GM18858 (cell line): ENCODE measurements around the gene DNAJC10.

Source experiments
- ATAC-seq: cut with Tn5 transposase; IDR thresholded peaks from one replicate; pipeline ENCODE4 v1.9.1; 2021; ENCODE audit not compliant: unreplicated experiment

Gene DNAJC10

DNA sequence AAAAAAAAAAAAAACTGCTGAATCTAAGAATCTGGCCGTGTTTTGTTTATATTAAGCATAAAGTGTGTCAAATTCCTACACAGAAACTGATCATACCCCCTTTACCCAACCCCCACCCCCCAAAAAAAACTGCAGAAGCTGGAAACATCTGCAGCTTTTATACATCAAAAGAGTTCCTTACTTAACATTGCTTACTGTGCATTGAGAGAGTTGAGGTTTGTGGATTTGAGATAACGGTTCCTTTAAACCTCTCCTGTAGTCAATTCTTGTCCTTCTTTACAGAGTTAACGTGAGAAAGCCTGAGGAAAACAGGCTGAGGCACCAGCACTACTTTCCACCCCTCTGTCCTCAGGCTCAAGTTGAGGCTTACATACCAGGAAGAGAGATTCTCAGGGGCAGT, 115.9 kb downstream of the DNAJC10 start:
- ATAC-seq: no peak

DNA sequence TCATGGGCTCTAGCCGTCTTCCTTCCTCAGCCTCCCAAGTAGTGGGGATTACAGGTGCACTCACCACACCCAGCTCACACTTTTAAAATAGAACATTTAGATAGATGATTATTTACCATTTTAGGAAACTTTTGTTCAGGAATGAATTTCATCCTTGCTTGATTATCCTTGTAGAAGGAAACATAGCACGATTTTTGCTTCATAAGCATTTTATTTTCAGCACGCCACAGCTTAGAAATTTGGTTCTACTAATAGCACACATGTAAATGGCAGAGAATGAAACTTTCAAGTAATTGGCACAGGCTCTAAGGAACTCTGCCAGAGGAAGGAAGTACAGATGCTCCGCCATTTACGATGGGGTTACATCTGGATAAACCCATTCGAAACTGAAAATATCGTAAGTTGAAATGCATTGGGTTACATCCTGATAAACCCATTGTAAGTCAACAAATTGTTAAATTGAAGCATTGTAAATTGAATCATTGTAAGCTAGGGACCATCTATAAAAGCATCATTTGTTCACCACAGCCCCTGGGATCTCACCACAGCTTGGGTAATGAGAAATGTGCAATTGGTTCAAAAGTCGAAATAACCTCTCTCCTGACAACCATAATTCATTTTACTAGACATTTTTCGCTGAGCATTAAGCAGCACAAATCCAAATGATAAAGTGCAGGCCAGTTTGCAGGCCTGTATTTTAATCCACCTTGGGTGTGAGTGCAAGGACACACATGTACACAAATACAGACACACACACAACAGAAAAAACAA, 117.2 kb downstream of the DNAJC10 start:
- no peak for ATAC-seq

DNA sequence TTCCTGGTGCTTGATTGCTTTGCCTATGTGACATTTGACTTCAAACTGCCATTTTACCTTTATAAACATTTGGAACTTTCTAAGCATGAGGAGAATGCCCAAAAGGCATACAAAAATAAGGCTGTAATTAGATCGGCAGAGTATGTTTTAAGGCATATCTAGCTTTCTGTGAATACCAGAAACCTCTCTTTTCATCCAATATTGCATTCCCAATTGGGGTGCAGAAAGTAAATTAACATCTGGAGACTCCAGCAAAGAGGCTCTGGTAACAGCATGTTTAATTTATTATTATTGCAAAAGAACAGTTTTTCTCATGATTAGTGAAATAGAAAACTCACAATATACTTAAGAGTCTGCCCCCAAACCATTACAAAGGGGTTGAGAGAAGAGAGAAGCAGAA, 118.2 kb downstream of the DNAJC10 start:
- ATAC-seq: no peak

DNA sequence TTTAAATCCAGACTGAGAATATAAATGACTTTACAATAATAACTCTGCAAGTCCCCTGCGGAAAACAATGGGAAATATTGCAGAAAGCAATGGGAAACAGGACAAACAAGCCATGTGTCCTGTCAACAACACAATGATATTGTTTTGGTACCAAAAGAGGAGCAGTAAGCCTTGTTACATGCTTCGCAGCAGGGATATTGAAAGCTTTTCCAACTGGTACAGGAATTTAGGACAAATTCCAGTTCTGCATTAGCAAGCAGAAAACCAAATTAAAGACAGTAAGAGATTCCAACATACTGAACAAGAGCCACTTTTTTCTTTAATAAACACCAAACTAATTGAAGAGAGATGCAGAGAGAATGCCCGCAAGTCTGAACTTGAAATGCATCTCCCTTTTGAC, 120.4 kb downstream of the DNAJC10 start:
- ATAC-seq: no peak
